Dedifferentiated amniotic fluid mesenchymal stem cell (primary cell): Measurements from ENCODE around the gene SRR.
"Not testable (repeated sequence)": the region's sequence is repeated elsewhere in the genome, so short reads cannot be mapped to it uniquely, and the experiment has no call there.

Experiments
- DNase-seq: peaks from one replicate; pipeline ENCODE4 v3.0.0-alpha.2; 2016; ENCODE audit errors: extremely low spot score

The SRR gene

GRCh38 chr17:2303204-2304188 lies at the start of gene SRR, which contains the start of gene SMG6:
TSS of gene SRR (plus strand) at chr17:2303950. CDS start at chr17:2315561, 11,611 bp downstream.
TSS of gene SMG6 (minus strand) at chr17:2303785. CDS start at chr17:2303720, 65 bp downstream.
- DNase-seq = peak; percentile 71

- not testable (repeated sequence) for DNase-seq
Observed at GRCh38 chr17:2258830-2259229, 44.9 kb upstream of the SRR start.

- DNase-seq = no peak
Observed at GRCh38 chr17:2259769-2260536, 43.8 kb upstream of the SRR start.

- DNase-seq = peak; percentile 80
Observed at GRCh38 chr17:2262135-2262587, 41.6 kb upstream of the SRR start.

- no peak for DNase-seq
Observed at GRCh38 chr17:2263183-2264066, 40.3 kb upstream of the SRR start.

GRCh38 chr17:2264067-2264860 lies 39.5 kb upstream of the SRR start:
- DNase-seq = no peak

GRCh38 chr17:2265166-2265565 lies 38.6 kb upstream of the SRR start:
- DNase-seq = not testable (repeated sequence)

GRCh38 chr17:2266045-2266864 lies 37.5 kb upstream of the SRR start:
- DNase-seq = no peak

- no peak for DNase-seq
Observed at GRCh38 chr17:2266865-2267228, 36.9 kb upstream of the SRR start.

GRCh38 chr17:2267354-2267753 lies 36.4 kb upstream of the SRR start:
- no peak for DNase-seq

- no peak for DNase-seq
Observed at GRCh38 chr17:2271985-2272702, 31.6 kb upstream of the SRR start.

- no peak for DNase-seq
Observed at GRCh38 chr17:2274414-2274813, 29.3 kb upstream of the SRR start.

- DNase-seq = no peak
Observed at GRCh38 chr17:2275722-2276121, 28.0 kb upstream of the SRR start.

GRCh38 chr17:2277429-2278170 lies 26.1 kb upstream of the SRR start:
- DNase-seq = no peak

GRCh38 chr17:2279707-2280106 lies 24.0 kb upstream of the SRR start:
- DNase-seq = no peak

- DNase-seq = peak; percentile 85
Observed at GRCh38 chr17:2282297-2282873, 21.4 kb upstream of the SRR start.

- DNase-seq = no peak
Observed at GRCh38 chr17:2283302-2283701, 20.4 kb upstream of the SRR start.

- no peak for DNase-seq
Observed at GRCh38 chr17:2289878-2290478, 13.8 kb upstream of the SRR start.
